Measurements from ENCODE around the gene STRA6.

The STRA6 gene

DNA sequence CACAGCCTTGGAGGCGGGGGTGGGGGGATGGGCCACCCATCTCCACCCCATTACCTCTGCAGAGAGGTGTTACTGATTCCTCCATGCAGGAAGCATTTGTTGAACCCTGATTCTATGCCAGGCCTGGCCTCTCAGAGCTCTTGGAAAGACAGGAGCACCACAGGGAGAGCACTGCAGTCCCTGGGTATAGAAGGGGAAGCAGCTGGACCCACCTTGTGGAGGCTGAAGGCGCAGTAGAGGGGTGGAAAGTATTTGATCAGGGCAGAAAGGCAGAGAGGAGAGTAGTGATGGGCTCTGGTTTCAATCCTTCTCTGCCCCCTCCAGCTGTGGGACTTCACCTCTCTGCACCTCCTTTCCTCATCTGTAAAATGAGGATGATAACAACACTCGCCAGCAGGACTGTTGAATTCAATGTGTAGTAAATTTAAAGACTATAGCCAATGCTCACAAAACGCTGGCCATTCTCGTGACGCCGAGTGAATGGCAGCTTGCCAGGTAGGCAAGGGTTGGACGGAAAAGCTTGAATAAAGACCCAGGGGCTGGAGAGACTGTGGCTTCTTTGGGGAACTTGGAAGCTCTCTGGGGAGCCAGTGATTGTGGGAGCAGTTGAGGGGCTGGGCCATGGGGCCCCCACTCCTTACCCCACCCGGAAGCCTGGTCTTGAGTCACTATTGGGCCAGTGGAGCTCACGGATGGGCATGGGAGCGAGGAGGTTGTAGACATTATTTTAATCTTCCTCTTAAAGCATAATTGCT, 25.6 kb upstream of the STRA6 start:
- DNase-seq (ENCODE audit: low read depth, low spot score), result no peak

DNA sequence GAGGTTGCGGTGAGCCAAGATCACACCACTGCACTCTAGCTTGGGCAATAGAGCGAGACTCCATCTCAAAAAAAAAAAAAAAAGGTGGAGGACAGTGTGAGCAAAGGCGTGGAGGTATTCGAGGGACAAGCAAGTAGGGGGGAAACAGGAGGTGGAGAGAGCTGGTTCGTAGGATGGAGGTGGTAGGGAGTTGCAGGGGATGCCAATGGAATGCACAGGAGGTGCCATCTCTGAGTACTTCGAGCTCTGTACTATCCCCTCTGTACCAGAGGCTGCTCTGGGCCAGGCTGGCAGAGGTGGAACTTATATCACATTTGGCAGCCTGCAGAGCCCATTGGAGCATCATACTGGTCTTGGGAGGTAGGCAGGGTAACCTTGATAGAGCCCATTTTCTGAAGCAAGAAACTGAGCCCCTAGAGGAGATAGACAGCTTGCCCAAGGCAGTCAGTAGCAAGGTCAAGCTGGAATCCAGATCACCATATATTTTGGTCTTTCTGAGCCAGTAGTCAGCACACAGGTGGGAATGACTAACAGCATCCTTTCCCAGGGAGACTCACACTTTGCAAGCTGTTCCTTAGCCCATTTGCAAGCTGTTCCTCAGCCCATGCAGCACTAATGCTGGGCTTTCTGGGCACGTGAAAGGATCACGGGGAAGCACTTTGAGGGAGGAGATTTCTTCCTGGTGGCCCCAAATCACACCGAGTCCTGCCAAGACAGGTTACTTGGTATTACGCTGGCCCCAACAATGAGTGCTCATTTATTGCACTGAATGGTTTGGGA, 24.4 kb upstream of the STRA6 start:
- DNase-seq (ENCODE audit: low read depth, low spot score), result no peak

DNA sequence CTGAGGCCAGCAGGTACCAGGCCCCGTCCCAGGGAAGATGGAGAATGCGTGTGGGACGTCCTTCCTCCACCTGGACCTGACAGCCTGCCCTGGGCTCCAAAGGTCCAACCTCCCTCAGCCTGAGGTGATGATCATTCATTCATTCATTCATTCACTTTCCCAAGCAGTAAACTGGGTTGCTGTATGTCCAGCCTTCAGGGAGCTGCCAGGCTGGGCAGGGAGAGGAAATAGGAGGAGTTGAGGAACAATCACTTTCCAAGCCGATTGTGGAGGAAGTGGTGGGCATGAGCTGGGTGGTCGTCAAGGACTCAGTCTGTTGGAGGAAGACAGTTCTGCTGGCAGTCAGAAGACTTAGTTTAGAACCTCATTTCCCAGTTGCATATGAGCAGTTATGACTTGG, 23.3 kb upstream of the STRA6 start:
- DNase-seq (ENCODE audit: low read depth, low spot score), result no peak

DNA sequence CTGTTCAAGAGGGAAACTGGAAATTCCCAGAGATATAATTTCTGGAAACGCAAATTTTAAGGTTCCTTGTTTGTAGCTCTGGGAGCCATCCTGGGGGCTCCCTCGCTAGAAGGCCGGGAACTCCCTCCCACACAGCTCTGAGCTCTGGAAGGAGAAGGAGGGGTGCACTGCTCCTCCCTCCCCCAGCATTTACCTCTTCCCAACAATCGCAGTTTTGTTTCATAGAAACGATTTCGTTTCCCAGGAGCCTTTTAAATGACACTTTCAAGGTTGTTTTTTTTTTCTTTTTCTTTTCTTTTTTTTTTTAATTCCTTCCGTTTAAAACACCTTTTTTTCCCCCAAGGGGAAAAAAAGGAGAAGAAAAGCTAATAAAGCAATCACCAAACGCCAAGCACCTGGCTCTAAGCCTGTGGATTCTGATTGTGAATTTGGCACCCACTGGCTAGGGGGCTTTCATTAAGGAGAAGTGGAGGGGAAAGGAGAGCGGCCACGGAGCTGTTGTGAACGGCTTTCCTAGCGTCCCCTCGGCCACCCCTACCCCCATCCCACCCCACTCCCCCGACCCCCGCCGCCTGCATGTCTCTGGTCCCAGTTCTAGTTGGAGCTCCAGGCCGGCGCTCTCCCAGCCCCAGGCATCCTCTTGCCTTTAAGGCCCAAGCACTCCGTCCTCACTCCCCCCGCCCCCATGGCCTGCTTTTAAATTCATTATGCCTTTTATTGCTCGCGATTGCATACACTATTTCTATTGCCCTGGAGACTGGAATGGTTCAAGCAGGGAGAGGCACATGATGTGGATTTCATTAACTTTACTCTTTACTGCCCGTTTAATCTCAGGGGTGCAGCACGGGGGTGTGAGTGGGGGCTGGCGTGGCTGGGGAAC, 19.9 kb upstream of the STRA6 start:
- no peak for DNase-seq (ENCODE audit: low read depth, low spot score)

DNA sequence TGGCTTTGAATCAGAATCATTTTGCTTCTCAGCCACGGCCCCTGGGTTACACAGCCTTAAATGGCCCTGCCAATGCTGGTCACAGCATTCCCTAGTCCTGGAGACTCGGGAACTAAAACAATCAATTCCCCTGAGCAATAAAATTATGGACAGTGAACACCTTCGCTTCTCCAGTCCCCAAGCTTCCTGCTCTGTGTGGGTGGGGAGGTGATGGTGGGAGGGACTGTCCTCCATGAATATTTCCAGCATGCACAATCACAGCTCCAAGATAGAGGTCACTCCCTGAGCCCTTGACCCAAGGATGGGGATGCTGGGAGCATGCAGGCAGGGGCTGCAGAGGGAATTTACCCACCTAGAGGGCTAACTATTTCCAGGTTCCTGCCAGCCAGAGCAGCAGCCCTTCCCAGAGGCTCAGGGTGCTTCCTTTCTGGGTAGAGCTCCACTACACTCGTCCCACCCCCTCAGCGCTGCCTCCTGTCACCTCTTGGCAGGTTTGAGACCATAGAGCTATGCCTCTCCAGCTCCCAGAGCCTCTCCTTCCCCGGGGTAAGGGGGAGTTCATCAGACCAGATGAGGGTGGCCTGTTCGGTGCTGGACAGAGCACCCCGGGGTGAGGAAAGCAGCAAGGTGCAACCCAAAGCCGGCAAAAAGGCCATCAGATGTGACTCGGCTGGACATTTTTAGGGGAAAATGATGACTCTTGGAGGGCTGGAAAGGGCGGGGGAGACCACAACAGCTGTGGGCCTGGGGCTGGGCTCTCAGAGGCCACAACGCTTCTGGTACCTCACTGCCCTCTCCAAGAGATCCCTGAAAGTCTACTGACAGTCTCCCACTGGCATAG, 19.0 kb upstream of the STRA6 start:
- DNase-seq (ENCODE audit: low read depth, low spot score), result no peak

DNA sequence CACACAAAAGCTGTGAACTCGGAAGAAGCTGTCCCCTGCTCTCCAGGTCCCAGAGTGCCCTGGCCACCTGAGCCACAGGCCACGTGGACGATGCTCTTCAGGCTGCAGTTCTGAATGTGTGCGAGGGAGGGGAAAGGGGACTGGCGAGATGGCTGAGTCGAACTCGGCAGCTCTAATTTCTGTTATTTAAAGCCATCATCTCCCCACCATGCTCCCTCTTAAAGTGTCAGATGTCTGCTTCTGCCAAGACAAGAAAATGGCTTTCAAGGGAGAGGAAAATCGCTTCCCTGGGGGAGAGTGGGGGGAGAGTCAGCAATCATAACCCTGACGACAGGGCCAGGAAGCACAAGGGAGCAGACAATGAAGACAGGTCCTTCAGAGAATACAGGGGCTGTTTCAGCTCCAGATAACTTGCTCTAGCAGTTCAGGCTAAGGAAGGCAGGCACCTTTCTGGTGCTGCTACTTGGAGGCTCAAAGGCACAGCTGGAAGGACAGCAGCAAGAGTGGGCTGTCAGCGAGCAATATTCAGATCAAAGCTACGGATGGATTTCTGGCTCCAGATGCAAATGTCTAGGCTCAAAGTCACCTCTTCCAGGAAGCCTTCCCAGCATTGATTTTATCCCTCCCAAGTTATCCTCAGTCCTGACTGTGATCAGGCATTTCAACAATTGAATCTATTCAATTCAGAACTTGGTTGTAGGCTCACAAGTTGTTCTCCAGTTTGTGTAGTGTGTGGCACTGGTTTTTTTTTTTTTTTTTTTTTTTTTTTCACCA, 18.1 kb upstream of the STRA6 start:
- DNase-seq (ENCODE audit: low read depth, low spot score), result no peak

DNA sequence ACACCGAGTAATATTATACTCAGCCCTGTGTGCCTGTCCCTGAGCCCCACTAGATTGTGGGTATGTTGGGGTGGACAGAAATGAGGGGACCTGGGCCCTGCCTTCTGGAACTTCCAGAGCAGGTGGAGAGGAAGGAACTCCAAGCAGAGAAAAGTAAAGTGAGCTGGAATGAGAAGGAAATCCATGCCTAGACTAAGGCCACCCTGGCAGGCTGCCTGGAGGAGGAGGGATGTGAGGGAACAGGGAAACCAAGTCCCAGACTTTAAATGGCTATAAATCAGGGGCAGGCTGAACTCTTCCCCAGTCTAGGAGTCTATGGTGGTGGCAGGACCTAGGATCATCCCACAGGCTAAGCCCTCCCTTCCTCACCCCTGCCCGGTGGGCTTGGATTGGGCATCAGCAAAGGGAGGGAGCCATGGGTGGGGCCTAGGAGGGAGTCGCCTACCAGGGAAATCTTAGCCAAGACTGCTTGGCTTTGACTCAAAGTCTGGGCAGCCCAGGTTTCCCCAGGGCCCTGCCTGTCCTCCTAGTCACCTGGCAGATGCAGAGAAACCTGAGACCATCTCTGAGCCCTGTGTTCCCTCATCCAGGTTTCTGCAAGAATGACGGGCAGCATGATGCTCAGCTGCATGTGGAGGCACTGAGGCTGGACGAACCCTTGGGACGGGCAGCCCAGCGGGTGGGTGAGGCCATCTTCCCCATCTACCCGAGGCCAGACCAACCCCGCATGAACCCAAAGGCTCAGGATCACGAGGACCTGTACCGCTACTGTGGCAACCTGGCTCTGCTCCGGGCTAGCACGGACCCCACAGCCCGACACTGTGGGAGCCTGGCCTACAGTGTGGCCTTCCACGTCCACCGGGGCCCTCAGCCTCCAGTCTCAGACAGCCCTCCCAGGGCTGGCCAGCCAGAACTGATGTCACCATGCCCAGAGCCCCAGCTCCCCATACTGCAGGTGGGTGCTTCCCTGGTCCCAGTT, 15.6 kb upstream of the STRA6 start:
- DNase-seq (ENCODE audit: low read depth, low spot score), result no peak

DNA sequence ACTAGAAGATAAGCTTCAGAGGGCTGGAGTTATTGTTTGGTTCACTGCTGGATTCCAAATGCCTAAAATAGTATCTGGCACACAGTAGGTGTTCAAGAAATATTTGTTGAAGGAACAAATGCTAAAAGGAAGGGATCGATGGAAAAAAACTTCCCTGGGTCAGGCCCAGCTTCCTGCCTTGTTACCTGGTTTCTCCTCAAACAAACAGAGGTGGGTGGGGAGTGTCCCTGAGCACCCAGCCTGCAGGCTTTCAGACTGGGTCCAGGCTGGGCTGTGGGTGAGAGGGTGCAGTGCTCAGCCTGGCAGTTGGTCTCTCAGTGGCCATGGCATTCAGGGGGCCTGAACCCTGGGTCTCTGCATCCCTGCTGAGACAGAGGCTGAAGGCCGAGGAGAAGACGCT, 14.4 kb upstream of the STRA6 start:
- DNase-seq (ENCODE audit: low read depth, low spot score), result no peak

DNA sequence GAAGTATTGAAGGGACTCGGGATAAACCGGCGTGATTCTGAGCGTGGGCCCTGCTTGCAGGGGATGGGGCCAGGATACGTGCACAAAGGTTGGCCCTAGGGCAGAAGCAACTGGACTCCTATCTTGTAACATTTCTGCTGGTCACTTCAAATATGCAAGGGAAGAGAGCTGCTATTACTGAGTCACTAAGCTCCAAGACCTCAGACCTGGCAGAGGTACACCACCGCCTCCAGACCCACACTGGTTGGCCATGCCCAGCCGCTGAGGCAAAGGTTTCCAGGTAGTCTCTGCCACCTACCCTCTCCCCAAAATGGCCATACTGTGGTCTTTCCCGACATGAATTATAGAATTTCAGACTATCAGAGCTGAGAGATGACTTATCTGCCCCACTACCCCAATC, 13.4 kb upstream of the STRA6 start:
- DNase-seq (ENCODE audit: low read depth, low spot score), result no peak

DNA sequence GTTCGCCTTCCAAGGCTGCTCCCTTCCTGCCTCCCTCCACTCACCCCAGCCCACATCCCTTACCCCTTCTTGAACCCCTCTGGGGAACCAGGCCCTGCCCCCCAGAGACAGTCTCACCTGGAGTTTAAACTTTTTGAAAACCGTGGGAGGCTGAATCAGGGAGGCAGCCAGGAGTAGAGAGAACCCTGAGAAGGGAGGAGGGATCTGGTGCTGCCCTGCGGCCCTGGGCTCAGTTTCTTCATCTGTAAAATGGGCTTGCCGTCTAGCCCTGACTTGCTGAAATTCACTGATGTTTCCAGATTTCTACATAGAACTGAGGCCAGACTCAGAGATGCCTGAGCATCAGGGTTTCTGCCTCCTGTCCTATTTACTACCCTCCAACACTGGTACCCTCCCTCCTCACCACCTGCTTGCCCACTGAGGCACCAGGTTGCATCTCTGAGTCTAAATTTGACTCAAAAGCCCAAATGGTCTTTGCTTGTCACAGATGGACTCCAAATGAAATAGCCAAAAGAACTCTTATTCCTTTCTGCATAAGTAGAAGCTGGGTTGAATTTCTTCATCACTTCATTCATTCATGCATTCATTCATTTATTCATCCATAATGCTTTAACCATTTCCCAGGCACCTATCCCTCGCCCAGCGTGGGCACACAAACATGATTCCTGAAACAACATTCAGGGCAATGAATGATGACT, 11.9 kb upstream of the STRA6 start:
- no peak for DNase-seq (ENCODE audit: low read depth, low spot score)

DNA sequence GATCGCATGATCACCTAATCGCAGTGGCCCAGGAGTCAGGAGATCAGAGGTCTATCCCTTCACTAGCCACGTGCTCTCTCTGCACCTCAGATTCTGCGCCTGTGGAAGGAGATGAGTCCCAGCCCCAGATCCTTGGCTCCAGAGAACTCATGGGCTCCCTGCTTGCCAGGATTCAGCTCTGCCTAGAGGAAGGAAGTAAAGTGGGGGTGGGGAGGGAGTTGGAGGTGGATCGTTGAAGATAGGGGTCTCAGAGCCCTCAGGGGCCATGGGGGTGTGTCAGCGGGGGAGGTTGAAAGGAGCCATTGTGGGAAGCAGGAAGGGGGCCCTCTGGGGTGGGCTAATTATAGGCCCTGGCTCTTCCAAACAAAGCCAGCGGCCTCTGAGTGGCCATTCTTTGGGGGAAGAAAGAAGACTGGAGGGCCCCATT, 11.3 kb upstream of the STRA6 start:
- no peak for DNase-seq (ENCODE audit: low read depth, low spot score)

DNA sequence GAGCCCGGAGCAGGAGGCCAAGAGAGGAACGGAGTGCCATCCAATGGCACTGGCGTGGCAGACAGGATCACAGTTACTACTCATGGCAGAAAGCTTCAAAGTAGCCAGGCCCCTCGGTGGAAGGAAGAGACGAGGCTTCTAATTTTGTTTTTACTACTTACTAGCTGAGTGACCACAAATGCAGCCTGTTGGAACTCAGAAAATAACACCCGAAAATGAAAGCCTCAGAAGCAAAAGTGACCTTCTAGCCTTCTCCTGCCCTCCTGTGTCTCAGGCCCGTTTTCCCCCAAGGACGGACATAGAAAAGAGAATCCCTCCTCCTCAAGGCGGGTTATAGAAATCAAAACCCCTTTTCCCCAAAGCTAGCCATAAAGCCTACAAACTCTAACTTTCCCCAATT, 9.9 kb upstream of the STRA6 start:
- no peak for DNase-seq (ENCODE audit: low read depth, low spot score)

DNA sequence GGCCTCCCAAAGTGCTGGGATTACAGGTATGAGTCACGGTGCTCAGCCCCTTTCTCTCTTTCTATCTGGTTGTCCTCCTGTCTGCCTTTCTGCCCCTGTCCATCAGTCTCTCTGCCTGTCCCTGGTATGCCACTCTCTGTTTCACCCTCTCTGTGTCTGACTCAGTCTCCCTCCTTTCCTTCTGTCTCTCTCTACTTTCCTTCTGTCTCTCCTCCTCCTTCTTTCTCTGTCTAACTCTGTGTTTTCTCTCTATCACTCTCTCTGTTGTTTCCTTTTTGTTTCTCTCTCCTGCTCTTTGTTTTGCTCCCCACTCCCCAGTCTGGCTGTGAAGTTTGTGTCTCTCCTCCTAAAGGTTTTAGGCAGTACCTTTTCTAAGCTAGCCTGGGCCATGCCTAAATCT, 9.1 kb upstream of the STRA6 start:
- no peak for DNase-seq (ENCODE audit: low read depth, low spot score)

DNA sequence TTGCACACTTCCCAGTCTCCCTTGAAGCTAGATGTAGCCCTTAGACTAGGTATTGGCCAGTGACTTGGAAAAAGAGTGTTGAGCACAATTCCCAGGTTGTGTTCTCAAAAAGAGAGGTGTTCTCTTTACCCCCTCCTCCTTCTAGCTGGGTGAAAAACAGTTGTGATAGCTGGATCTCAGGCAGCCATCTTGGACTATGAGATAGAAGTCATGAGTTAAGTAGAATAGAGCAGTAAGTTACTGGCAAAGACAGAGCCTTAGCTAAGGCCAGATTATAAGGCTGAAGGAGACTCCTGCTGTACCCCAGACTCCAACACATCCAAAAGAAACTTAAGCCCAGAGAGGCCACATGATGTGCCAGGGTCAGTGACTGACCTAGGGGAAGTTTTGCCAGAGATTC, 8.1 kb upstream of the STRA6 start:
- no peak for DNase-seq (ENCODE audit: low read depth, low spot score)

DNA sequence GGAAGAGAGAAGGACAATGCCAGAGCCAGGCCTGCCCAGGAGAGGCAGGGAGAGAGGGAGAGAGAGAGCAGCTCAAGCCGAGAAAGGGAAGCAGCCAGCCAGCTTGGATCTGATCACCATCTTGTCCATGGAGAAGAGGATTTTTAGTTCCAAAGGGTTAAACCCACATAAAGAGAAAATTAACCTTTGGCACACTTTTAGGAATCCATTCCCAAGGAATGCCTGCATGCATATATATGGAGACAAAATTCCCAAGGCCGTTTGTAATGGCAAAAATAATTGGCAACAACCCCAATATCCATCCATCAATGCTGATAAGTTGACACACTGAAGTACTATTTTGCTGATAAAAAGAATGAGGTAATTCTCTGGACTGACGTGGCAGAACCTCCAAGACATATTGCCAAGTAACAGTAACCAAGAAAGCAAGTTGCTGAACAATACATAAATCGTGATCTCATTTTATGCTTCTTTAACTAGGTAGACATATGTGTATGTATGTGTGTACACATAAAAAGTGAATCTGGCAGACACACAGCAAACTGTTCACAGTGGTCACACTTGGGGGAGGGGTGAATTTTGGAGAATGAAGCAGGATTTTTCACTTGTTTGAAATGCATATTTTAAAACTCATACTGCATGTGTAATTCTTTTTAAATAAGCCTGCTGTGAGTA, 7.5 kb upstream of the STRA6 start:
- DNase-seq (ENCODE audit: low read depth, low spot score), result no peak

DNA sequence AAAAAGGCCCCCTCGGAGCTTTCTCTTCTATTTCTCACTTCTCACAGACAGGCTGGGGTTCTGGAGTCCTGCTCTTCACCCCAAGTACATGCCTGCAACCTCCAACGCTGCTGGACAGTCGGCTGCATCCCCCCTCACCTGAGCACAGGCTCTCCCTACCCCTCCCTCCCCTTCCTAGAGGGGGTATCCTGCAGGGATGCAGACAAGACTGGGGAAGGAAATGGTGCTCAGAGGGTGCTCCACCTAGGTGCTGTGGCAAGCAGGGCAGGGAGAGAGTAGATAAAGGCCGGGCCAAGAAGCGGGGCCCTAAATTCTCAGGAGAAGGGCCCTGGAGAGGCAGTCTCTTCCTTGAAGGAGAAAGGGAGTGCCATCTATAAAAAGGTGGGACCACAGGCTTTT, 7.0 kb upstream of the STRA6 start:
- no peak for DNase-seq (ENCODE audit: low read depth, low spot score)

DNA sequence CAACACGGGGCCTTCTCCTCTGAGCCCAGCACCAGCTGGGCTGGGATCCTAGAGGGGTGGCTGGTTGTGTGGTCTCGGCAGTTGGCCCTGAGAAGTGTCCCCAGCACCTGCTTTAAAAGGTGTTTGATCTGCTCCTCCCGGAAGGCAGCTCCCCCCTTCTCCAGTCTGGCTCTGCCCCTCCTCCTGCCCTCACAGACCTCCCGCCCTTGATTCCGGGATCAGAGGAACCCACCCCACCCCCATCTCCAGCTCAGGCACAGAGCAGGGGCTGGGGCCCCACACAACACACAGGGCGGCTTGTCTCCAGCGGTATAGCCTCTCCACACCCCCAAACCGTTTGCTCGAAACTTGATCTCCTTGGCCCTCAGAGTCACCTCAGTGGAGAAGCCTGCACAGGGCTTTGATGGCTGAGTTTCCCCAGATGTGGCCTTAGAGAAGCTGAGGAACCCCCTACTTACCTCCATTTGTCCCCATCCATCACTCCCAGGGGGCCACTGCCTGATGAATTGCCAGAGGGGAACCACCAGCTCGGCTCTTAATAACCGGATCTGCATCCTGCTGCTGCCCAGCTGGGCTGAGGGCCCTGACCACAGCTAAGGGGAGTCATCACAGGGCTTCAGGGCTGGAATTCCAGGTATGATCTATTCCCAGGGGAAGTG, 6.4 kb upstream of the STRA6 start:
- no peak for DNase-seq (ENCODE audit: low read depth, low spot score)

DNA sequence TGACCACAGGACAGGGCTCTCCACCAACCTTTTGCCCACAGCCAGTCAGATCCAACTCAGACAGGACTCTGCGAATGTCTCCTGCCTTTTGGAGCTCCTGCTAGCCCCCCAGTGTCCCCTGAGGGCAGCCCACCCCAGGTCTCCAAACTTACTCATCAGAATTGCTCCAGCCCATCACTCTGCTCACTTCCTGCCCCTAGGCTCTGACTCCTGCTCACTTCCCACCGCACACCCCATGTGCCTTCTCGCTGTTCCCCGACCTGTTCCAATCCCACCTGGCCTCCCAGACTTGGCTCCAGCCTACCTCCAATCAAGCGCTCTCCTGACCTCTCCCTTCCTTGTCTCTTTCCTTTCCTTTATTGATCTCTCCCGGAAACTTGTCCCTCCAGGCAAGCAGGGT, 5.9 kb upstream of the STRA6 start:
- DNase-seq (ENCODE audit: low read depth, low spot score), result no peak
